K562 (cell line): ENCODE measurements around the gene TUB. TPM values are rescaled to one million over a fixed set of nuclear protein-coding genes. Genes with fewer than 3 reads are reported as not detected.

Experiments used
- polyA plus RNA-seq, 8 experiments: library from polyadenylated mRNA; depleted of rRNA in 4 of 8; stranded (reverse) in 5 of 8; unstranded in 3 of 8; fragments of >200 nt; fragmentation: Nextera tagmentation in 2 of 8; fragmentation: Illumina TruSeq in 1 of 8; extraction: Ambion mirVana in 2 of 8; extraction: Trizol in 1 of 8; gene quantifications; 2 replicates each; pipeline versions ENCODE4 v1.2.1 to v1.2.3, GENCODE V29; 2011 to 2014; ENCODE audit warnings: inconsistent platforms in 1 of 8, missing spikeins in 1 of 8
- total RNA-seq, 7 experiments: library from RNA; depleted of rRNA in 6 of 7; stranded (reverse); fragments of >200 nt in 6 of 7; fragmentation: Illumina TruSeq in 2 of 7; extraction: Trizol in 2 of 7; gene quantifications; 2 replicates each; pipeline versions ENCODE4 v1.2.1 to v1.2.3, GENCODE V29; 2011 to 2021; ENCODE audit warnings: low replicate concordance in 1 of 7
- TF ChIP-seq, protein P1 (sequence below): fragments of 200-600 bp; sonication (generic); IDR thresholded peaks from one replicate; pipeline ENCODE4 v1.6.1; 2012; ENCODE audit warnings: mild to moderate bottlenecking, low read depth, low read length, inconsistent platforms

TUB gene
- total and polyA plus RNA-seq, 9 of the 15 experiments (the other 6 are each of a cell fraction or from before 2014, with no cell fraction given): not detected

GRCh38 chr11:8031248-8032115, 49.5 kb upstream of the TUB start (continued):
- TF ChIP-seq, protein P1, sequence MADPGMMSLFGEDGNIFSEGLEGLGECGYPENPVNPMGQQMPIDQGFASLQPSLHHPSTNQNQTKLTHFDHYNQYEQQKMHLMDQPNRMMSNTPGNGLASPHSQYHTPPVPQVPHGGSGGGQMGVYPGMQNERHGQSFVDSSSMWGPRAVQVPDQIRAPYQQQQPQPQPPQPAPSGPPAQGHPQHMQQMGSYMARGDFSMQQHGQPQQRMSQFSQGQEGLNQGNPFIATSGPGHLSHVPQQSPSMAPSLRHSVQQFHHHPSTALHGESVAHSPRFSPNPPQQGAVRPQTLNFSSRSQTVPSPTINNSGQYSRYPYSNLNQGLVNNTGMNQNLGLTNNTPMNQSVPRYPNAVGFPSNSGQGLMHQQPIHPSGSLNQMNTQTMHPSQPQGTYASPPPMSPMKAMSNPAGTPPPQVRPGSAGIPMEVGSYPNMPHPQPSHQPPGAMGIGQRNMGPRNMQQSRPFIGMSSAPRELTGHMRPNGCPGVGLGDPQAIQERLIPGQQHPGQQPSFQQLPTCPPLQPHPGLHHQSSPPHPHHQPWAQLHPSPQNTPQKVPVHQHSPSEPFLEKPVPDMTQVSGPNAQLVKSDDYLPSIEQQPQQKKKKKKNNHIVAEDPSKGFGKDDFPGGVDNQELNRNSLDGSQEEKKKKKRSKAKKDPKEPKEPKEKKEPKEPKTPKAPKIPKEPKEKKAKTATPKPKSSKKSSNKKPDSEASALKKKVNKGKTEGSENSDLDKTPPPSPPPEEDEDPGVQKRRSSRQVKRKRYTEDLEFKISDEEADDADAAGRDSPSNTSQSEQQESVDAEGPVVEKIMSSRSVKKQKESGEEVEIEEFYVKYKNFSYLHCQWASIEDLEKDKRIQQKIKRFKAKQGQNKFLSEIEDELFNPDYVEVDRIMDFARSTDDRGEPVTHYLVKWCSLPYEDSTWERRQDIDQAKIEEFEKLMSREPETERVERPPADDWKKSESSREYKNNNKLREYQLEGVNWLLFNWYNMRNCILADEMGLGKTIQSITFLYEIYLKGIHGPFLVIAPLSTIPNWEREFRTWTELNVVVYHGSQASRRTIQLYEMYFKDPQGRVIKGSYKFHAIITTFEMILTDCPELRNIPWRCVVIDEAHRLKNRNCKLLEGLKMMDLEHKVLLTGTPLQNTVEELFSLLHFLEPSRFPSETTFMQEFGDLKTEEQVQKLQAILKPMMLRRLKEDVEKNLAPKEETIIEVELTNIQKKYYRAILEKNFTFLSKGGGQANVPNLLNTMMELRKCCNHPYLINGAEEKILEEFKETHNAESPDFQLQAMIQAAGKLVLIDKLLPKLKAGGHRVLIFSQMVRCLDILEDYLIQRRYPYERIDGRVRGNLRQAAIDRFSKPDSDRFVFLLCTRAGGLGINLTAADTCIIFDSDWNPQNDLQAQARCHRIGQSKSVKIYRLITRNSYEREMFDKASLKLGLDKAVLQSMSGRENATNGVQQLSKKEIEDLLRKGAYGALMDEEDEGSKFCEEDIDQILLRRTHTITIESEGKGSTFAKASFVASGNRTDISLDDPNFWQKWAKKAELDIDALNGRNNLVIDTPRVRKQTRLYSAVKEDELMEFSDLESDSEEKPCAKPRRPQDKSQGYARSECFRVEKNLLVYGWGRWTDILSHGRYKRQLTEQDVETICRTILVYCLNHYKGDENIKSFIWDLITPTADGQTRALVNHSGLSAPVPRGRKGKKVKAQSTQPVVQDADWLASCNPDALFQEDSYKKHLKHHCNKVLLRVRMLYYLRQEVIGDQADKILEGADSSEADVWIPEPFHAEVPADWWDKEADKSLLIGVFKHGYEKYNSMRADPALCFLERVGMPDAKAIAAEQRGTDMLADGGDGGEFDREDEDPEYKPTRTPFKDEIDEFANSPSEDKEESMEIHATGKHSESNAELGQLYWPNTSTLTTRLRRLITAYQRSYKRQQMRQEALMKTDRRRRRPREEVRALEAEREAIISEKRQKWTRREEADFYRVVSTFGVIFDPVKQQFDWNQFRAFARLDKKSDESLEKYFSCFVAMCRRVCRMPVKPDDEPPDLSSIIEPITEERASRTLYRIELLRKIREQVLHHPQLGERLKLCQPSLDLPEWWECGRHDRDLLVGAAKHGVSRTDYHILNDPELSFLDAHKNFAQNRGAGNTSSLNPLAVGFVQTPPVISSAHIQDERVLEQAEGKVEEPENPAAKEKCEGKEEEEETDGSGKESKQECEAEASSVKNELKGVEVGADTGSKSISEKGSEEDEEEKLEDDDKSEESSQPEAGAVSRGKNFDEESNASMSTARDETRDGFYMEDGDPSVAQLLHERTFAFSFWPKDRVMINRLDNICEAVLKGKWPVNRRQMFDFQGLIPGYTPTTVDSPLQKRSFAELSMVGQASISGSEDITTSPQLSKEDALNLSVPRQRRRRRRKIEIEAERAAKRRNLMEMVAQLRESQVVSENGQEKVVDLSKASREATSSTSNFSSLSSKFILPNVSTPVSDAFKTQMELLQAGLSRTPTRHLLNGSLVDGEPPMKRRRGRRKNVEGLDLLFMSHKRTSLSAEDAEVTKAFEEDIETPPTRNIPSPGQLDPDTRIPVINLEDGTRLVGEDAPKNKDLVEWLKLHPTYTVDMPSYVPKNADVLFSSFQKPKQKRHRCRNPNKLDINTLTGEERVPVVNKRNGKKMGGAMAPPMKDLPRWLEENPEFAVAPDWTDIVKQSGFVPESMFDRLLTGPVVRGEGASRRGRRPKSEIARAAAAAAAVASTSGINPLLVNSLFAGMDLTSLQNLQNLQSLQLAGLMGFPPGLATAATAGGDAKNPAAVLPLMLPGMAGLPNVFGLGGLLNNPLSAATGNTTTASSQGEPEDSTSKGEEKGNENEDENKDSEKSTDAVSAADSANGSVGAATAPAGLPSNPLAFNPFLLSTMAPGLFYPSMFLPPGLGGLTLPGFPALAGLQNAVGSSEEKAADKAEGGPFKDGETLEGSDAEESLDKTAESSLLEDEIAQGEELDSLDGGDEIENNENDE: no peak
